ENCODE data around the gene HTR5A.

Gene HTR5A

GRCh38 chr7:155064186-155064585 is 5.9 kb upstream of the HTR5A start:
- Histone ChIP-seq H3K9me3 (ENCODE audit: insufficient read depth, low read length, severe bottlenecking) (no peaks in the 10 kb centered on the region), H3K79me2 (ENCODE audit: insufficient read depth, low read length) (no peaks in the 10 kb centered on the region), H3K4me3 (ENCODE audit: low read depth in 1 of 2, low read length in 2 of 2) (no peak overlapping the region), H3K4me2 (ENCODE audit: insufficient read depth, low read length) (no peak overlapping the region), H2AFZ (ENCODE audit: low read depth, low read length) (no peak overlapping the region), H3K27ac (ENCODE audit: low read length) (no peak overlapping the region), H3K4me1 (ENCODE audit: insufficient read depth, low read length) (no peaks in the 10 kb centered on the region), H3K27me3 (ENCODE audit: insufficient read depth, low read length, poor library complexity) (no peaks in the 10 kb centered on the region), H4K20me1 (ENCODE audit: insufficient read depth, low read length) (peaks cover 2% of the 10 kb centered on the region; the same call in 1 of the 2 replicates), H3K9ac (ENCODE audit: low read depth, low read length) (no peak overlapping the region), H3K36me3 (ENCODE audit: insufficient read depth, low read length) (no peaks in the 10 kb centered on the region)
- DNase-seq, result no peak
- TF ChIP-seq CTCF (IDR thresholded peaks at IDR 0.05; ENCODE audit: borderline replicate concordance, extremely low read depth, low read length, poor library complexity, severe bottlenecking) (no peak), EZH2 (IDR thresholded peaks at IDR 0.05; ENCODE audit: borderline replicate concordance, low read depth, low read length, severe bottlenecking) (no peak)
- no peak for ATAC-seq (ENCODE audit: insufficient read depth, low read depth)

DNA sequence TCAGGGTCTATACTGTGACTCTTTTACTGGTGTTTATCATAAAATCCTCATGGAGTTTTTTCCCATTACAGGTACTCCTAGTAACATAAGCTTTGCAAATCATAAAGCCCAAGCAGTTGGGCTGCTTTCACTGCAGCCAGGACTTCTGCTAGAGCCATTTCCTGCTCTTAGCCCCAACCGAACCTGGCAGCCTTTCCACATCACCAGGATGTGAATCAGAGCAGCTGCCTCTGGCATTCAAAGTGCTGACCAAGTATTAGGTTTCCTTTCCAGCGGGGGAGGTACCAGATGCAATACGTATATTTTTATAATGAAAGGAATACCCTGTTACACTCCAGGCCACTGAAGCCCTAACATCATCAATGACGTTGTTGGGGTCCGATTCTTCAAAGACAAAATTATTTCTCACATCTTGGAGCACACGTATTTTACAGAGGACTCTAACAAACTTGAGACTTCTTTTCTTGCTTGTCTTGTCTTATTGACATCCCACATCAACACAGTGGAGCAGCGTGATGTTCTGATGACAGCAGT is 3.6 kb upstream of the HTR5A start:
- Histone ChIP-seq H4K20me1 (ENCODE audit: insufficient read depth, low read length) (peaks cover 16% of the 10 kb centered on the region), H3K27ac (ENCODE audit: low read length) (no peak overlapping the region), H3K4me2 (ENCODE audit: insufficient read depth, low read length) (no peak overlapping the region), H2AFZ (ENCODE audit: low read depth, low read length) (no peak overlapping the region), H3K36me3 (ENCODE audit: insufficient read depth, low read length) (no peaks in the 10 kb centered on the region), H3K4me3 (ENCODE audit: low read depth in 1 of 2, low read length in 2 of 2) (no peak overlapping the region), H3K9ac (ENCODE audit: low read depth, low read length) (no peak overlapping the region), H3K4me1 (ENCODE audit: insufficient read depth, low read length) (peaks cover 6% of the 10 kb centered on the region), H3K79me2 (ENCODE audit: insufficient read depth, low read length) (no peaks in the 10 kb centered on the region), H3K27me3 (ENCODE audit: insufficient read depth, low read length, poor library complexity) (no peaks in the 10 kb centered on the region), H3K9me3 (ENCODE audit: insufficient read depth, low read length, severe bottlenecking) (no peaks in the 10 kb centered on the region)
- TF ChIP-seq EZH2 (IDR thresholded peaks at IDR 0.05; ENCODE audit: borderline replicate concordance, low read depth, low read length, severe bottlenecking), result no peak
- TF ChIP-seq CTCF (IDR thresholded peaks at IDR 0.05; ENCODE audit: borderline replicate concordance, extremely low read depth, low read length, poor library complexity, severe bottlenecking), result no peak
- ATAC-seq (ENCODE audit: insufficient read depth, low read depth) (no peak), DNase-seq (no peak)

GRCh38 chr7:155071121-155071651 is 1.1 kb downstream of the HTR5A start:
- no peak overlapping the region for H3K4me3 ChIP-seq (ENCODE audit: low read depth in 1 of 2, low read length in 2 of 2)
- no peak overlapping the region for H3K9ac ChIP-seq (ENCODE audit: low read depth, low read length)
- no peaks in the 10 kb centered on the region for H3K9me3 ChIP-seq (ENCODE audit: insufficient read depth, low read length, severe bottlenecking)
- H3K27me3 ChIP-seq (ENCODE audit: insufficient read depth, low read length, poor library complexity), result peaks cover 4% of the 10 kb centered on the region
- no peak for DNase-seq
- ATAC-seq (ENCODE audit: insufficient read depth, low read depth), result no peak
- H3K4me2 ChIP-seq (ENCODE audit: insufficient read depth, low read length), result no peak overlapping the region
- peaks cover 6% of the 10 kb centered on the region for H3K4me1 ChIP-seq (ENCODE audit: insufficient read depth, low read length)
- TF ChIP-seq EZH2 (IDR thresholded peaks at IDR 0.05; ENCODE audit: borderline replicate concordance, low read depth, low read length, severe bottlenecking), result no peak
- H3K27ac ChIP-seq (ENCODE audit: low read length), result no peak overlapping the region
- H3K79me2 ChIP-seq (ENCODE audit: insufficient read depth, low read length), result no peaks in the 10 kb centered on the region
- no peak overlapping the region for H2AFZ ChIP-seq (ENCODE audit: low read depth, low read length)
- H4K20me1 ChIP-seq (ENCODE audit: insufficient read depth, low read length), result peaks cover 16% of the 10 kb centered on the region
- no peaks in the 10 kb centered on the region for H3K36me3 ChIP-seq (ENCODE audit: insufficient read depth, low read length)

GRCh38 chr7:155071916-155072571 is 1.9 kb downstream of the HTR5A start:
- peaks cover 6% of the 10 kb centered on the region for H3K4me1 ChIP-seq (ENCODE audit: insufficient read depth, low read length)
- no peak overlapping the region for H3K27ac ChIP-seq (ENCODE audit: low read length)
- no peak overlapping the region for H3K9ac ChIP-seq (ENCODE audit: low read depth, low read length)
- no peak overlapping the region for H2AFZ ChIP-seq (ENCODE audit: low read depth, low read length)
- peaks cover 16% of the 10 kb centered on the region for H4K20me1 ChIP-seq (ENCODE audit: insufficient read depth, low read length)
- H3K79me2 ChIP-seq (ENCODE audit: insufficient read depth, low read length), result no peaks in the 10 kb centered on the region
- peaks cover 4% of the 10 kb centered on the region for H3K27me3 ChIP-seq (ENCODE audit: insufficient read depth, low read length, poor library complexity)
- H3K4me2 ChIP-seq (ENCODE audit: insufficient read depth, low read length), result no peak overlapping the region
- DNase-seq (no peak), ATAC-seq (ENCODE audit: insufficient read depth, low read depth) (no peak)
- TF ChIP-seq CTCF (IDR thresholded peaks at IDR 0.05; ENCODE audit: borderline replicate concordance, extremely low read depth, low read length, poor library complexity, severe bottlenecking) (no peak), EZH2 (IDR thresholded peaks at IDR 0.05; ENCODE audit: borderline replicate concordance, low read depth, low read length, severe bottlenecking) (no peak)
- no peak overlapping the region for H3K4me3 ChIP-seq (ENCODE audit: low read depth in 1 of 2, low read length in 2 of 2)
- no peaks in the 10 kb centered on the region for H3K36me3 ChIP-seq (ENCODE audit: insufficient read depth, low read length)
- no peaks in the 10 kb centered on the region for H3K9me3 ChIP-seq (ENCODE audit: insufficient read depth, low read length, severe bottlenecking)
